Stimulated activated CD4-positive, alpha-beta T cell treated with anti-CD3 and anti-CD28 coated beads, TNF-alpha, amount 100 ng/mL, for 24 hours (primary cell): ENCODE measurements around the gene ANKRD55.
"Not testable (repeated sequence)": the region's sequence is repeated elsewhere in the genome, so short reads cannot be mapped to it uniquely, and the experiment has no call there.

Experiments used
- DNase-seq, 3 experiments: peaks; one replicate each; pipeline ENCODE4 v3.0.0-alpha.2; 2020; ENCODE audit warnings: low read depth in 3 of 3

The ANKRD55 gene

DNA sequence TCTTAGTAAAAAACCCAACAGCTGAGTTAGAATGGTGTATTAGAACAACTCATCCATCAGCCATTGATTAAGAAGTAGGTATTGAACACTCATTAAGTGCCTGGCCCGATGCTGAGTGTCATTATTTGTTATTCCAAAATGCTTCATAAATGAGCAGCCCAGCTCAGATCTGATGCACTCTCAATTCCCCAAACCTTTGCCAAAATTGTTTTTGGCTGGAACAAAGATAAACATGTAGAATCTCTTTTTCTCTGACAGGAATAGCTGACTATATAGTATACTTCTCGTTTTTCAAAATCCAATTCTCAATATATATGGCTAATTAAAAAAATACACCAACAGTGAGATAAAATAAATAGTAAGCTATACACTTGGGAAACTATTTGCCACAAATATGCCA lies 20.0 kb upstream of the ANKRD55 start:
- no peak for DNase-seq

DNA sequence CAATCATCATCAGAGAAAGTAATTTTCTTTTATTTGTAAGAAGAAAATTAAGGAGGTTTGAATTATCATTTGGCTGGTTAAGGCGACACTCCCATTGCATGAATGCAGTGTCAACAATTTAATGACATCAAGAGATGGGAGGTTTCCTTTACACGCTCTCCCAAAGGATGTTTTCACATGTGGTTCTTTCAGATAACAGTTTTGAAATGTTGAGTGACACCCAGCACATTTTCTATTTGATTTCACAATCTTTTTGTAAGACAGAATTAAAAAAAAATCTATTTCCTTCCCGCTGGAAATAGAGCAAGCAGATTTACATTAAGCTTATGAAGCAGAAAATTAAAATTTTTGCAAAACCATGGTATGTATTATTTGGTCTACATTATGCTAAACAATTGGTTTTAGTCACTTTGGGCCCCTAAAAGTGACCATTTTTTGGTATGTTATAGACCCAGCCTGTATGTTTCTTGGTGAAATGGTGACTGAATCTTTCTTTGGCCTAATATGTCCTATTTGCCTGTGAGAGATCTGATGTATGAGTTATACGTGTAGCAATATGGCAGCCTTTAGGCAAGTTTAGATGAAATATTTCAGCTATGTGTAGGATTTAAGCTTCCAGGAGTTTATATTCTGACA lies 18.9 kb upstream of the ANKRD55 start:
- DNase-seq, result no peak

DNA sequence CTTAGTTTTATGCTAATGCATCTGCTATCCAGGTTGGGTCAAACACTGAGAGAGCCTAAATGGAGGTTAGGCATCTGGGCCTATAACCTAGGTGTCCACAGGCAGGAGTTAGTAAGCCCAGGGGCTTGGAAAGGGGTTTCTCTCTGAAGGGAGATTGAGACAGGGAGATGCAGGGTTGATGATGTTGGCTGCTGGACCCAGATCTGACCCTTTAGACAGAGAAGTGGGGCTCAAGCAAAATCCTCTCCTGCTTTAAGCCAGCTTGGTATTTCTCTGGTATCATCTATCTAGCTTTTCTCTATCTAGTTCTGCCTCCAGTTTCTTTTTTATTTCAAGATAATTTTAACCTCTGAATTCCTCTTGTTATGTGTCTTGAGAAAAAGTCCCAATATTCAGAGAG lies 18.3 kb upstream of the ANKRD55 start:
- DNase-seq, result no peak

DNA sequence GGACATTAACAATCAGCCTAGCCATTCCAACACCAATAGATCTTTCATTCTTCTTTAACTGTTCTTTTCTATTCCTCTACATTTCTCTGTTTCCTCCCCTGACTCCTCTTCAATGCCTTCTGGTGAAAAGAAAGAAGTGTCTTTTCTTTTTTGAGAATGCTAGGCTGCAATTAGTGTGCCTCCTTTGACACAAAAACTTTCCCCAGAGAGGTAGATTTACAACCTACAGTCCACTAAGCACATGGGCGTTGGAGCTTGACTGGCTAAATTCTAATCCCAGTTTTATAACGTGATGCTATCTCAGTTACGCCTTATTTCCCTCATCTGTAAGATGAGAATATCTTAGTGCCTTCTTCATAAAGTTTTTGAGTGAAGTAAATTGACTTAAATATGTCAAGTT lies 16.9 kb upstream of the ANKRD55 start:
- no peak for DNase-seq

DNA sequence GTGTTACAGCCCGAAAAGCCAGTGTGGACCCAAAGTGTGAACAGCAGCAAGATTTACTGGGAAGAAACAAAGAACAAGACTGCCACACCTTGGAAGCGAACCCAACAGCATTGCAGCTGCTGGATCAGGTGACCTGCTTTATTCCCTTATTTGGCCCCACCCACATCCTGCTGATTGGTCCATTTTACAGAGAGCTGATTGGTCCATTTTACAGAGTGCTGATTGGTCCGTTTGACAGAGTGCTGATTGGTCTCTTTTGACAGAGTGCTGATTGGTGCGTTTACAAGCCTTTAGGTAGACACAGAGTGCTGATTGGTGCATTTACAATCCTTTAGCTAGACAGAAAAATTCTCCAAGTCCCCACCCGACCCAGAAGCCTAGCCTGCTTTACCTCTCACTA lies 16.0 kb upstream of the ANKRD55 start:
- DNase-seq, result not testable (repeated sequence)

DNA sequence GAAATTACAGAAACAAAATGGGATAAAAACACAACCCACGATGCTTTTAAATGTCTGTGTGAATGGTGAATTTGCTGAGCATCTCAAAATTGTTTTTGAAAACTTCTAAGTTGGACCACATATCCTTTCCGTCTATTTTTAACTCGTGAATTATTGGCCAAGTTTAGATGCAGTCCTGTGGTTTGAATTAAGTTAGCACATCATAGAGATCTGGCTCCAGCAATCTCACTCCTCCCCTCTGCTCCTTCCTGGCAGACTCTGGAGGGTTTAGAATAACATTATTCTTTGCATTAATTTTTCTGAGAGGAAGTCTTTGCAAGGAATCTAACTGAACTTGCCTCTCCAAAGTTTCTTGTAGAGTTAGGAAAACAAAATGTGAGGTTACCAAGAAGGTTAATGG lies 14.5 kb upstream of the ANKRD55 start:
- no peak for DNase-seq

DNA sequence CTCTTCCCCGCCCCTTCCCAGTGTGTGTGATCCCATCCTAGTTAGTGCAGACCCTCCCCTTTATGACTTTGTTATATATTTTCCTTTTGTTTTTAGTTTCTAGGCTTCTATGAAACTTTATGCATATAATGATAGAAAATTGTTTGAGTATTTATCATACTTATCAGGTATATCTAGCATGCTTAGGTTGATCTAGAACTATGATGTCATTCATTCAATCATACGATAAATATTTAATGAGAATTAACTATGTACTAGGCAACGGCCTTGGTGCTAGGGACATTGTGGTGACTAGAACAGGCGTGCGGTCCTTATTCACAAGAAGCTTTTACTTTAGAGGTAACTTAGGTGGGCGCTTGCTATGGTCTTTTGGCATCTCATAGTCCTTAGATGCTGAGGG lies 13.6 kb upstream of the ANKRD55 start:
- DNase-seq, result no peak

DNA sequence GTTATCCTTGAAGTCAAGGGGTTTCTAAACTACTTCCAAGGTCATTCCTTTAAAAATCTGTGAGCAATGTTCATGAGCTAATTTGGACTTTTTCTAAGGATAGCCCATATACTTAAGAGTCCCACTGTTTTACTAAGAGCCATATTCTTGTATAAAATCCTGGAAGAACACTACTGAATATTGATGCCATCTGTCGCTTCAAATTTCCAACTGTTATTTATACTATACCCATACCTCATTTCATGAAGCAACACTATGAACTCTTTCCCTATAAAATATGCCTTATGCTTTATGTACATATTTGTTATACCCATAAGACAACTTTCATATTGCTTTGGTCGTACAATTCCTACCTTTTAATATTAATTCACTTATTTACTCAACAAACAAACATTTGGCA lies 12.4 kb upstream of the ANKRD55 start:
- no peak for DNase-seq

DNA sequence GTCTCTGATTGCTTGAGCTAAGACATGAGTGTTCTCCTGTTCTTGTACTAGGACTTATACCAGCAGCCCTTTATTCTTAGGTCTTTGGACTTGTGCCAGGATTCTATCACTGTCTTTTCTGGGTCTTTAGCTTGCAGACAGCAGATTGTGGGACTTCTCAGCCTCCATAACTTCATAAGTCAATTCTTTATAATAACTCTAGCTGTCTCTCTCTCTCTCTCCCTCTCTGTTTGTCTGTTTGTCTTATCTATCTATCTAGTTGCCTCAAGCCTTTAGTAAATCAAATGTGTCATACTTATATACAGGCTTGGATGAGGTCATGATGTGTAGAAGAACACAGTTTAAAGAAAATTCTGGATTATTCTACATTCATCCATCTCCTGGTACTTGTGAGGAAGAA lies 11.5 kb upstream of the ANKRD55 start:
- DNase-seq, result no peak

DNA sequence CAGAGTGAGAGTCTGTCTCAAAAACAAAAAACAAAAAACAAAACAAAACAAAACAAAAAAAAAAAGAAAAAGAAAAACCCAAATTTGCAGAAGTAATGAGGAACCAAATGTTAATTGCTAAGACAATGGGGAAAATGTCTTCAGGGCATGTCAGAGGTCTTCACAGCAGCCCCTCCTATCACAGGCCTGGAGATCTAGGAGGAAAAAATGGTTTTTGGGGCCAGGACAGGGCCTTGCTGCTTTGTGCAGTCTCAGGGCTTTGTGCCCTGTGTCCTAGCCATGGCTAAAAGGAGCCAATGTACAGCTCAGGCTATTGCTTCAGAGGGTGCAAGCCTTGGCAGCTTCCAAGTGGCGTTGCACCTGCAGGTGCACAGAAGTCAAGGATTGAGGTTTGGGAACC lies 9.1 kb upstream of the ANKRD55 start:
- not testable (repeated sequence) for DNase-seq

DNA sequence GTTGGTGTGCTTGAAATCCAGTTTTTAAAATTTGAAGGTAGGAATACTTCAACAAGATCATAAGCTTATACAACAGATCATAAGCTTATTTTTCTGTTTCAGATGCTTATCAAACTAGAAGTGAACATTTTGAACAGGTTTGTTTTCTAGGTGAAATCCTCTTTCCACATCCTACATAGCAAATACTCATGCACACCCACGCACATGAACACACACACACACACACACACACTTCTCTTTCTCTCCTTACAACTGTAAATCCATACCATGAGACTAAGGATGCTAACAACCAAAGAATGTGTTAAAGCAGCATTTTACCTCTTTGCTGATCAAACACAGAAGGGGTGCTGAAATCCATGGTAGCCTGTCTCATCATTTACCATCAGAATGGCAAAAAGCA lies 592 bp downstream of the ANKRD55 start:
- DNase-seq, result no peak

DNA sequence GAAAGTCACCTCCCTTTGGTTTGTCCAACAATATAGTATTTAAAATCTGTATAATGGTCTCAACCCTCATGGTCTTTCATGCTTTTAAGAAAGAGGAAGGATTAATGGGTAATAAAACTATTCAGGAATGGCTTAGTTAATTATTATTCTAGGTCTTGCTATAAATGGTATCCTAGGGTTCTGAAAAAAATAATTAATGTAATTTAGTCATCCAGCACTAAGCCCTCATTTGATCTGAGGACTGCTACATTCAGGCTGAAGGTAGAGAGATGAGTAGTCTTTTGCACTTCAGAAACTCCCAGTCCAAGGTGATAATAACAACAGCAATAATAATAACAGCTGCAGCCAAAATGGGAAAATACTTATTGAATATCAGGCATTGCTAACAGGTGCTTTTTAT lies 2.6 kb downstream of the ANKRD55 start:
- no peak for DNase-seq

DNA sequence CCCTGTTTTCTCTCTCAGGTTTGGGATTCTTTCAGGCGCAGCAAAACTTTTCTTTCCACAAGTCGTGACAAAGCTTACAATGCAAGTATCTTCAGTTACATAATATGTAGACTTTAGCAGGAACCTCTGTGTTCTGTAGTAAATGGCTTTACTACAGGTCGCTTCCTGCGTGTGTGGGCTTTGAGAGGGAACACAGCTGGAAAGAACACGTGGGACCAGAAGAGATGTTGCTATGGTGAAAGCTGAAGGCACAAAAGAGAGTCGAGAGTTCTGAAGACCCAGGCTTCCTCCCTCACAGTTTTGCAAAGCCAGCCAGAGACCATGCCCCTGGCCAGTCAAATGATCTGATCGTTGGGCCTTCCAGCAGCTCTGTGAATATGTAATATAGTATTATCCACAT lies 4.0 kb downstream of the ANKRD55 start:
- no peak for DNase-seq

DNA sequence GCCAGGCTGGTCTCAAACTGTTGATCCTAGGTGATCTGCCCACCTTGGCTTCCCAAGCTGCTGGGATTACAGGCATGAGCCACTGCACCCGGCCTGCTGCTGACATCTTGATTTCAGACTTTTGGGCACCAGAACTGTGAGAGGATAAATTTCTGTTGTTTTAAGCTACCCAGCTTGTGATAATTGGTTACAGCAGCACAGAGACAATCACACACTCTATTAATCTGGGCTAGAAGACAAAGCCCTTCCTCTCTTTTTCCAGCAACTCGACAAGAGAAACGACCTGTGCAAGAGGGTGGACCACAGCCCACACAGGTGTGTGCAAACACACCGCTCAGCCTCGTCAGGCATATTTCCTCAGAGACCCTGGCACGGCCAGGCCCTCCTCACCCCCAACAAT lies 4.5 kb downstream of the ANKRD55 start:
- no peak for DNase-seq

DNA sequence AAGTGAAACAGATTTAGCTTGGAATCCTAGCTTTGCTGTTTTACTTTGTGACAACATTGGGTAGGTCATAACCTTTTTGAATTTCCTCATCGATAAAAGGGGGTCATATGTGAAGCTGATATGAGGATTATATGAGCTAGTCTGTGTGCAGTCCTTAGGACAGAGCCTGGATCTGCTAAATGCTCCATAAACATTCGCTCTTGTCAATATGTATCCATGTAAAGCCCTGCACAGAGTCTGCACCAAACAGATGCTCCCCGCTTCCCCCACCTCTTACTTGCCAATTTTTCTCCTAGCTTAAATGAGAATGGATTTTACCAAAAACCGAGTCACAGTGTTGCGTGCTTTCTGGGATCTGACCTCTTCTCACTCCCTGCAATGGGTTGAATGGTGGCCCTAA lies 5.4 kb downstream of the ANKRD55 start:
- DNase-seq, result no peak

DNA sequence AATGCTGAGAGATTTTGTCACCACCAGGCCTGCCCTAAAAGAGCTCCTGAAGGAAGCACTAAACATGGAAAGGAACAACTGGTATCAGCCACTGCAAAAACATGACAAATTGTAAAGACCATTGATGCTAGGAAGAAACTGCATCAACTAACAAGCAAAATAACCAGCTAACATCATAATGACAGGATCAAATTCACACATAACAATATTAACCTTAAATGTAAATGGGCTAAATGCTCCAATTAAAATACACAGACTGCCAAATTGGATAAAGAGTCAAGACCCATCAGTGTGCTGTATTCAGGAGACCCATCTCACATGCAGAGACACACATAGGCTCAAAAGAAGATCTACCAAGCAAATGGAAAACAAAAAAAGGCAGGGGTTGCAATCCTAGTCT lies 9.8 kb downstream of the ANKRD55 start:
- not testable (repeated sequence) for DNase-seq

DNA sequence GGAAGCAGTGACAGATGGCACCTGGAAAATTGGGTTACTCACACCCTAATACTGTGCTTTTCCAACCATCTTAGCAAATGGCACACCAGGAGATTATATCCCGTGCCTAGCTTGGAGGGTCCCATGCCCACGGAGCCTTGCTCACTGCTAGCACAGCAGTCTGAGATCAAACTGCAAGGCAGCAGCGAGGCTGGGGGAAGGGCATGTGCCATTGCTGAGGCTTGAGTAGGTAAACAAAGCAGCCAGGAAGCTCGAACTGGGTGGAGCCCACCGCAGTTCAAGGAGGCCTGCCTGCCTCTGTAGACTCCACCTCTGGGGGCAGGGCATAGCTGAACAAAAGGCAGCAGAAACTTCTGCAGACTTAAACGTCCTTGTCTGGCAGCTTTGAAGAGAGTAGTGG lies 11.5 kb downstream of the ANKRD55 start:
- not testable (repeated sequence) for DNase-seq

DNA sequence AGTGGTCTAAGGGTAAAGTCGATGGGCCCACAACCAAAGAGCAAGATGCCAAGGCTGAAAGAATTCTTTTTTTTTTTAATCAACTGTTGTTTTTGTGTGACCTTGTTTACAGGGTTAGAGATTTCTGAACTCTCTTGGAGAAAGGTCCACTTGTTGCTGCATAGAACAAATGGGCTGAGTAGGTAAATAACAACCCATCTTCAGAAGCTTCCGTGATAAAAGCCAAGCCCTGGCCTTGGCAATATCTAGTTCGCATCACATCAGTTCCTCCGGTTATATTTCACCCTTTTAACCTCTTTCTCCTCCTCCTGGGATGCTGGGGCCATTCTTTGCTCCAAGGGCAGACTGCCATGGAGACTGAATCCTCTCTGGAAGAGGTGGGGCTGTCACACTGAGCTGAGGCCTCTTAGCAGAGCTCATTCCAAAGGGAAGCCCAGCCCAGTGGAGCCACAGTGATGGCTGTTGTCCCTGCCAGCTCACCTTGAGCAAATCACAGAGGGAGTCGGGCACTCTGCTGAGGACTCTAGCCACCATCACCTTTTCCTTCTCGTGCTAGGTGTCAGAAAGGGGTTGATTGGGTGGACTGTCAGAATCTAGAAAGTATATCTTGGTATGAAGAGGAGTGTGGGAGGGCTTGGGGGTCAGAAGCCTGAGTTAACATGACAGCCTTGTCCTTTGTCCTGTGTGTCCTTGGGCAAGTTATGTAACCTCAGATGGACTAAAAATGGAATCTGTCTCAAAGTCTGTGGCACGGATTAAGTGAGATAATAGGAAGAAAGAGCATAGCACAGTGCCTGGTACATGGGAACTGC lies 17.9 kb downstream of the ANKRD55 start:
- no peak for DNase-seq

DNA sequence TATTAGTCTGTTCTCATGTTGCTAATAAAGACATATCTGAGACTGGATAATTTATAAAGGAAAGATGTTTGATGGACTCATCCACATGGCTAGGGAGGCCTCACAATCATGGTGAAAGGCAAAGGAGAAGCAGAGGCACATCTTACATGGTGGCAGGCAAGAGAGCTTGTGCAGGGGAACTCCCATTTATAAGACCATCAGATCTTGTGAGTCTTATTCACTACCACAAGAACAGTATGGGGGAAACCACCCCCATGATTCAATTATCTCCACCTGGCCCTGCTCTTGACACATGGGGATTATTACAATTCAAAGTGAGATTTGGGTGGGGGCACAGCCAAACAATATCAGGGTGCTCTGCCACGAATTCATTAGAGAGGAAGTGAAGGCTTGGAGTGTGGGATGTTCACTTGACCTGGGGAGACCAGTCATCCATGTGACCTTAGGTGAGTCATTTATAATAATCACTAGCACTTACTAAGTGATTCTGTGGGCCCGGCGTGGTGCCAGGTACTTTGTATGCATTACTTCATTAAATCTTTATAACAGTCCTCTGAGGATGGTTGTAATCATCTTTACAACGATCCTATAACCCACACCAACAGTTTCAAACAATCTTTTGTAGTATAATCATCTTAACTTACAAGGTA lies 19.1 kb downstream of the ANKRD55 start:
- not testable (repeated sequence) for DNase-seq

DNA sequence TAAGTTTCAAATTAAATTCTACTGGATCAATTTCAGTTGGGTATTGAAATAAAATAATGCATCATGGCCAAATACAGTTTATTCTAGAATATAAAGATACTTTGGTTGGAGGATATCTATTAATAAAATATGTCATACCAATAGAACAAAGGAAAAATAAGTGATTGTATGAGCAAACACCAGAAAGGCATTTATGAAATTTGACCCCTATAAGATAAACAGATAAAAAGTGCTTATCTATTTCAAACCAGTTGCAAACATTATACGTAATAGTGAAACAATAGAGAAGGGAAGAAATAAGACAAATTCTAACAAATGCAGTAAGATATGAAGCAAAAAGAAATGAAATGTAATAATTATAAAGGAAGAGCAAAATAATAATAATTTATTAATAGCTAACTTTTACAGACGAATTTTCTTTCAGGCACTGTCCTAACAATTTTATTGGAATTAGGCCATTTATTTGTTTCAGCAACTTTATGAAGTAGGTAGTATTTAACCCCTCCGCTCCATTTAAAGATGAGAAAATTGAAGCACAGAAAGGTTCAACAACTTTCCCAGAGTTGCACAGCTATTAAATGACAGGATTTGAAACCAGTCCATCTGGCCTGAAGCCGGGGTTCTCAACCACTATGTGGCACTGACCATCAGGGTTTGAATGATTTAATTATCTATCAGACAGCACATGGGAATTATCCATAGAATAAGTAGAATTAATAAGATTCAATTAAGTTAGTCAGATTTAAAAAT lies 20.8 kb downstream of the ANKRD55 start:
- no peak for DNase-seq

DNA sequence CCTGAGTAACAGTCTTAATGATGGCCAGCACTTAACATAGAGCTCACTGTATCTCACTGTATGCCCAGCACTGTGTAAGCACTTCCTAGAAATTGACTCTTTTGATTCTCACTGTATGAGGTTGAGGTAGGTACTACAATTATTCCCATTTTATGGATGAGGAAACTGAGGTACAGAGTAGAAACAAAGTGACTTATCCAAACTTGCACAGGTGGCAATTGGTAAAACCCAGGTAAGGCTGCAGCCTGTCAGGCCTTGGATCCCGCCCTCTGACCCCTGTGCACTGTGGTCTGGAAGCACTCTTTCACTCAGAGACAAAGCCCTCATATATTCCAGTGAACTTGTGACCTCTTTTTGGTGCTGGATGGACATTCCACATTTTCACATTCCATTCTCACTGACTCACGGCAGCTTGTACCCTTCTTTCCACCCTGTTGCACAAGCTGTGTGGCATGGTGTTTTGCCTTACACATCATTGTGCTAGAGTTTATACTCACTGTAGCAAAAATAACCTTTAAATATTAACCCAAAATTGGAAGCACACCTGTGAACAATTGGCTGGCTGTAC lies 21.7 kb downstream of the ANKRD55 start:
- no peak for DNase-seq

DNA sequence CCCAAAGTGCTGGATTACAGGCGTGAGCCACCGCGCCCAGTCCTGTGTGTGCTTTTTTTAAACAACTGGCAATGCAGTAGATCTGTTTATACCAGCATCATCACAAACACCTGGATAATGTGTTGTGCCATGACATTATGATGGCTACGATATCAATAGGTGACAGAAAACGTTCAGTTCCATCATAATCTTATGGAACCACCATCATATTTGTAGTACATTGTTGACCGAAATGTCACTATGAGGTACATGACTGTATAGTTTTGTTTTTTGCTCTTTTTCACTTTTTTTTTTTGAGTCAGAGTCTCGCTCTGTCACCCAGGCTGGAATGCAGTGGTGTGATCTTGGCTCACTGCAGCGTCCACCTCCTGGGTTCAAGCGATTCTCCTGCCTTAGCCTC lies 24.4 kb downstream of the ANKRD55 start:
- no peak for DNase-seq
